Endothelial cell of umbilical vein (primary cell): Measurements from ENCODE around the gene ABLIM1. TPM values are rescaled to one million over a fixed set of nuclear protein-coding genes. Genes with fewer than 3 reads are reported as not detected.

Experiments
- BruUV-seq: library from RNA; stranded (reverse); fragments of 400-500 nt; replicated peaks from 2 replicates; lab custom pipeline; 2021; lab: Mats Ljungman, UMichigan
- CTCF ChIA-PET: fragments of 300-600, 350-600 bp; sonication (Branson Sonifier 250); formaldehyde crosslinking; loops from one replicate; lab custom pipeline; 2021; ENCODE audit warnings: antibody characterized with exemption, inconsistent platforms; lab: Charles Lee
- POLR2A ChIA-PET: fragments of 300-600, 350-600 bp; sonication (Branson Sonifier 250); formaldehyde crosslinking; loops from one replicate; lab custom pipeline; 2021; ENCODE audit warnings: antibody characterized with exemption, inconsistent platforms; lab: Charles Lee
- DNase-seq: peaks from one replicate; pipeline ENCODE4 v3.0.0-alpha.2; 2011; ENCODE audit warnings: low read depth, low spot score
- FAIRE-seq: peaks from 2 replicates; lab custom pipeline; 2011; peaks lifted over from hg19 to GRCh38; lab: Jason Lieb, UNC
- H2AFZ ChIP-seq: 2 replicates; pipeline ENCODE4 v1.6.0; 2012; ENCODE audit warnings: low read depth, low read length, control low read depth, inconsistent platforms
- H3K27ac ChIP-seq: 2 replicates; pipeline ENCODE4 v1.5.1; 2011; ENCODE audit warnings: low read depth, mild to moderate bottlenecking, control low read depth, low read length, moderate library complexity; ENCODE audit not compliant: insufficient read depth
- H3K27me3 ChIP-seq, 2 experiments: 2 replicates each; pipeline versions ENCODE4 v1.6.0 to v1.6.1; 2011; ENCODE audit warnings: low read length in 2 of 2, mixed read lengths in 1 of 2; ENCODE audit not compliant: control insufficient read depth in 2 of 2, insufficient read depth in 2 of 2
- H3K36me3 ChIP-seq, 2 experiments: 2 replicates in 1 of 2; 3 replicates in 1 of 2; pipeline ENCODE4 v1.5.1; 2011; ENCODE audit warnings: low read length in 2 of 2, mild to moderate bottlenecking in 1 of 2, moderate library complexity in 1 of 2; ENCODE audit not compliant: control insufficient read depth in 2 of 2, insufficient read depth in 2 of 2; ENCODE audit errors: extremely low read depth in 1 of 2
- H3K4me1 ChIP-seq: 3 replicates; pipeline ENCODE4 v1.5.1; 2011; ENCODE audit warnings: mild to moderate bottlenecking, low read length; ENCODE audit not compliant: control insufficient read depth, insufficient read depth; ENCODE audit errors: extremely low read depth
- H3K4me2 ChIP-seq: 2 replicates; pipeline ENCODE4 v1.6.1; 2011; ENCODE audit warnings: low read length, control low read depth, mixed read lengths; ENCODE audit not compliant: insufficient read depth
- H3K4me3 ChIP-seq, 3 experiments: fragments of 200-600 bp in 1 of 3; sonication (generic), shearing (Covaris generic) in 1 of 3; replicated peaks in 1 of 3; 2 replicates each; pipeline ENCODE4 v1.5.1; 2011 to 2016; ENCODE audit warnings: control low read depth in 3 of 3, low read length in 3 of 3, mild to moderate bottlenecking in 2 of 3, inconsistent platforms in 1 of 3, low read depth in 1 of 3, moderate library complexity in 1 of 3; ENCODE audit not compliant: insufficient read depth in 1 of 3
- H3K79me2 ChIP-seq: 2 replicates; pipeline ENCODE4 v1.6.0; 2012; ENCODE audit warnings: low read length, inconsistent platforms; ENCODE audit not compliant: control insufficient read depth, insufficient read depth
- H3K9ac ChIP-seq: replicated peaks from 2 replicates; pipeline ENCODE3; 2011; ENCODE audit warnings: low read length, control low read depth; ENCODE audit not compliant: insufficient read depth; ENCODE audit errors: extremely low read depth
- H3K9me1 ChIP-seq: replicated peaks from 3 replicates; pipeline ENCODE4 v1.6.0; 2011; ENCODE audit warnings: mild to moderate bottlenecking, low read length; ENCODE audit not compliant: control insufficient read depth, insufficient read depth; ENCODE audit errors: extremely low read depth
- H3K9me3 ChIP-seq: replicated peaks from 2 replicates; pipeline ENCODE4 v1.5.1; 2012; ENCODE audit warnings: low read length, inconsistent platforms; ENCODE audit not compliant: control insufficient read depth, insufficient read depth
- H4K20me1 ChIP-seq: replicated peaks from 2 replicates; pipeline ENCODE3; 2011; ENCODE audit warnings: mild to moderate bottlenecking, low read length; ENCODE audit not compliant: control insufficient read depth, insufficient read depth; ENCODE audit errors: extremely low read depth
- EZH2 ChIP-seq: IDR thresholded peaks from 2 replicates; pipeline ENCODE4 v1.6.1; 2012; ENCODE audit warnings: borderline replicate concordance, low read depth, mild to moderate bottlenecking, moderate library complexity, low read length, inconsistent platforms; ENCODE audit not compliant: severe bottlenecking
- FOS ChIP-seq: IDR thresholded peaks from 2 replicates; pipeline ENCODE4 v1.6.1; 2011; ENCODE audit warnings: mild to moderate bottlenecking, low read length, moderate library complexity, borderline replicate concordance; ENCODE audit not compliant: insufficient read depth
- GATA2 ChIP-seq: IDR thresholded peaks from 2 replicates; pipeline ENCODE4 v1.7.0; 2011; ENCODE audit warnings: low read depth, mild to moderate bottlenecking, moderate library complexity, mixed read lengths, low read length; ENCODE audit not compliant: insufficient read length, insufficient read depth
- JUN ChIP-seq: IDR thresholded peaks from 2 replicates; pipeline ENCODE4 v1.6.1; 2011; ENCODE audit warnings: borderline replicate concordance, low read depth; ENCODE audit not compliant: insufficient read length, insufficient read depth
- MYC ChIP-seq: IDR thresholded peaks from one replicate; pipeline ENCODE4 v1.6.1; 2011; ENCODE audit warnings: mild to moderate bottlenecking, low read depth, low read length
- POLR2A ChIP-seq: IDR thresholded peaks from 2 replicates; pipeline ENCODE4 v1.6.1; 2012; ENCODE audit warnings: low read depth, mild to moderate bottlenecking, control low read depth, low read length
- POLR2AphosphoS5 ChIP-seq: IDR thresholded peaks from 2 replicates; pipeline ENCODE4 v1.6.1; 2012; ENCODE audit warnings: low read depth, mild to moderate bottlenecking, control low read depth, low read length, moderate library complexity; ENCODE audit not compliant: insufficient read depth
- dilution Hi-C: fragments of 300-500 bp; cut with MboI; formaldehyde crosslinking; loops from one replicate; pipeline ENCODE4 v1.15.0; 2019; ENCODE audit warnings: low sequenced_read_pairs; ENCODE audit not compliant: extremely low pct_ligation_motif_present
- intact Hi-C: fragments of 100-400 bp; cut with micrococcal nuclease; formaldehyde crosslinking; loops from one replicate; pipeline ENCODE4 v1.10.0; 2022
- polyA plus RNA-seq, 4 experiments: library from polyadenylated mRNA; depleted of rRNA in 3 of 4; stranded (reverse) in 3 of 4; unstranded in 1 of 4; fragments of >200 nt; gene quantifications; 2 replicates each; pipeline versions ENCODE4 v1.2.1 to v1.2.3, GENCODE V29; 2011 to 2012; ENCODE audit warnings: missing spikeins in 1 of 4
- total RNA-seq: library from RNA; stranded (reverse); gene quantifications from 2 replicates; pipeline ENCODE4 v1.2.3, GENCODE V29; 2021
- TF ChIP-seq, protein P1 (sequence below), 2 donors: IDR thresholded peaks; 1 replicate in 1 of 2; 2 replicates in 1 of 2; pipeline ENCODE4 v1.5.1; 2011; ENCODE audit warnings: low read length in 2 of 2, mild to moderate bottlenecking in 2 of 2, moderate library complexity in 2 of 2, control low read depth in 1 of 2, inconsistent platforms in 1 of 2, low read depth in 1 of 2; ENCODE audit not compliant: insufficient read depth in 1 of 2; ENCODE audit errors: extremely low read depth in 1 of 2
- TF ChIP-seq, protein P2 (sequence below): IDR thresholded peaks from 2 replicates; pipeline ENCODE4 v1.6.1; 2011; ENCODE audit not compliant: insufficient read depth, insufficient read length

Gene ABLIM1
- total and polyA plus RNA-seq, 2 donors (not counting 3 experiments of a cell fraction or from before 2014, with no cell fraction given), result 128 to 235 TPM

DNA sequence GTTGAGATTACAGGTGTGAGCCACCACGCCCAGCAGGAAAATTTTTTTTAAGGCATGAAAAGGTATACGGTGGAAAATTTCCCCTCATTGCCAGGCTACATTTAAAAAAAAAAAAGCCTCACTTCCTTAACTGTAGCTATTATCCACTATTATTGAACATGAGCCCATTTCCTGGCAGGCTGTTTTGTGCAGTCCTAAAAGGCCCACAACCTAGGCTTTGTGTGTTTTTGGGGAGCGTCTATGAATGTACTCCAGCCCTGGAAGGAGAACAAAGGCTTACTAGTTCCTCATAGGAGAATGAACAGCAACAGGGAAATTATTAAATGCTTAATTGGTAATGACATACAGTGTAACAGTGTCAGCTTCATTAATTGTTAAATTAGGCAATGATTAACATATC, 111.0 kb downstream of the ABLIM1 start:
- POLR2A ChIA-PET, result no interaction called here
- Histone ChIP-seq H4K20me1 (no peaks in the 10 kb centered on the region), H3K4me1 (peaks cover 18% of the 10 kb centered on the region), H2AFZ (no peak overlapping the region), H3K9ac (no peak overlapping the region), H3K27me3 (no peaks in the 10 kb centered on the region), H3K79me2 (no peaks in the 10 kb centered on the region), H3K36me3 (peaks cover 0 to 10% of the 10 kb centered on the region in 2 experiments), H3K27ac (no peak overlapping the region), H3K4me2 (no peak overlapping the region), H3K4me3 (no peak overlapping the region), H3K9me3 (no peaks in the 10 kb centered on the region), H3K9me1 (no peaks in the 10 kb centered on the region)
- intact Hi-C loops, result no loop called here
- no TSS peak for BruUV-seq
- TF ChIP-seq MYC, result no peak
- TF ChIP-seq GATA2, result no peak
- TF ChIP-seq, protein P1, sequence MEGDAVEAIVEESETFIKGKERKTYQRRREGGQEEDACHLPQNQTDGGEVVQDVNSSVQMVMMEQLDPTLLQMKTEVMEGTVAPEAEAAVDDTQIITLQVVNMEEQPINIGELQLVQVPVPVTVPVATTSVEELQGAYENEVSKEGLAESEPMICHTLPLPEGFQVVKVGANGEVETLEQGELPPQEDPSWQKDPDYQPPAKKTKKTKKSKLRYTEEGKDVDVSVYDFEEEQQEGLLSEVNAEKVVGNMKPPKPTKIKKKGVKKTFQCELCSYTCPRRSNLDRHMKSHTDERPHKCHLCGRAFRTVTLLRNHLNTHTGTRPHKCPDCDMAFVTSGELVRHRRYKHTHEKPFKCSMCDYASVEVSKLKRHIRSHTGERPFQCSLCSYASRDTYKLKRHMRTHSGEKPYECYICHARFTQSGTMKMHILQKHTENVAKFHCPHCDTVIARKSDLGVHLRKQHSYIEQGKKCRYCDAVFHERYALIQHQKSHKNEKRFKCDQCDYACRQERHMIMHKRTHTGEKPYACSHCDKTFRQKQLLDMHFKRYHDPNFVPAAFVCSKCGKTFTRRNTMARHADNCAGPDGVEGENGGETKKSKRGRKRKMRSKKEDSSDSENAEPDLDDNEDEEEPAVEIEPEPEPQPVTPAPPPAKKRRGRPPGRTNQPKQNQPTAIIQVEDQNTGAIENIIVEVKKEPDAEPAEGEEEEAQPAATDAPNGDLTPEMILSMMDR (IDR thresholded peaks at IDR 0.05; ENCODE audit: extremely low read depth in 1 of 2, insufficient read depth in 1 of 2, low read depth in 1 of 2, low read length in 2 of 2), result no peak
- TF ChIP-seq POLR2AphosphoS5, result no peak
- TF ChIP-seq, protein P2, sequence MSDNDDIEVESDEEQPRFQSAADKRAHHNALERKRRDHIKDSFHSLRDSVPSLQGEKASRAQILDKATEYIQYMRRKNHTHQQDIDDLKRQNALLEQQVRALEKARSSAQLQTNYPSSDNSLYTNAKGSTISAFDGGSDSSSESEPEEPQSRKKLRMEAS, result no peak
- no peak for TF ChIP-seq POLR2A
- TF ChIP-seq FOS, result no peak
- TF ChIP-seq JUN, result no peak
- TF ChIP-seq EZH2, result no peak
- FAIRE-seq (peak; percentile 67), DNase-seq (peak; percentile 49)
- dilution Hi-C loops, result no loop called here
- CTCF ChIA-PET, result interaction anchor here (1.1 to 8.8 kb wide), 4 partner anchors 61 to 243 kb away, joined by 3 to 208 read pairs (median 109); no protein-coding TSS in a partner anchor
